Adrenal gland (tissue), 12 donors: ENCODE data around the gene CAPZA2. TPM values are rescaled to one million over a fixed set of nuclear protein-coding genes. Genes with fewer than 3 reads are reported as not detected.

Source experiments
- DNase-seq, 7 donors: peaks; one replicate each; pipeline ENCODE4 v3.0.0-alpha.2; 2019 to 2020
- H3K27ac ChIP-seq, 5 donors: fragments of 200-600 bp; sonication (generic) in 4 of 5; 1 replicate in 3 of 5; 2 replicates in 2 of 5; pipeline versions ENCODE4 v1.5.1 to v1.8.0; 2016 to 2020; ENCODE audit warnings: mild to moderate bottlenecking in 1 of 5
- H3K27me3 ChIP-seq: fragments of 200-600 bp; 2 replicates; pipeline ENCODE4 v1.8.0; 2021
- H3K36me3 ChIP-seq, 2 donors: fragments of 200-600 bp; replicated peaks in 1 of 2; 1 replicate in 1 of 2; 2 replicates in 1 of 2; pipeline versions ENCODE4 v1.5.1 to v1.8.0; 2018 to 2022
- H3K4me1 ChIP-seq, 2 donors: fragments of 200-600 bp; replicated peaks in 1 of 2; 1 replicate in 1 of 2; 2 replicates in 1 of 2; pipeline versions ENCODE4 v1.5.1 to v1.8.0; 2018 to 2021
- H3K4me3 ChIP-seq, 4 donors: fragments of 200-600 bp; sonication (generic) in 3 of 4; one replicate each; pipeline ENCODE4 v1.5.1; 2016 to 2018
- H3K9me3 ChIP-seq, 3 donors: fragments of 200-600 bp; sonication (generic) in 1 of 3; replicated peaks in 1 of 3; 1 replicate in 2 of 3; 2 replicates in 1 of 3; pipeline versions ENCODE4 v1.5.1 to v1.8.0; 2016 to 2021
- CTCF ChIP-seq, 6 experiments: fragments of 450-650 bp in 4 of 6; fragments of 200-600 bp in 2 of 6; sonication (generic) in 1 of 6; IDR thresholded peaks; 1 replicate in 5 of 6; 2 replicates in 1 of 6; pipeline versions ENCODE4 v1.5.1 to v1.8.0; 2016 to 2021; ENCODE audit warnings: antibody characterized with exemption in 6 of 6, mild to moderate bottlenecking in 2 of 6, moderate library complexity in 1 of 6
- POLR2A ChIP-seq, 2 donors: fragments of 450-650 bp; IDR thresholded peaks; one replicate each; pipeline ENCODE4 v1.6.1; 2017; ENCODE audit warnings: antibody characterized with exemption in 2 of 2, mild to moderate bottlenecking in 2 of 2, moderate library complexity in 1 of 2
- WGBS, 4 donors: extraction: QIAGEN DNeasy Blood & Tissue Kit in 2 of 4; methylation state at CpG; one replicate each; pipeline versions ENCODE4 v1.1.5 to v1.1.7; 2013 to 2017; 5-methylcytosine and 5-hydroxymethylcytosine counted together
- intact Hi-C, 2 donors: fragments of 100-400 bp; cut with DNase I; formaldehyde crosslinking; loops; one replicate each; pipeline versions ENCODE4 v1.14.1 to v1.15.0; 2022 to 2023
- polyA plus RNA-seq, 3 donors: library from polyadenylated mRNA; stranded (reverse); fragments of 200-250 nt in 2 of 3; fragments of 350-450 nt in 1 of 3; fragmentation: Illumina TruSeq in 1 of 3; extraction: RNeasy Lipid Tissue Mini Kit (QIAGEN cat#74804) in 1 of 3; gene quantifications; one replicate each; pipeline ENCODE4 v1.2.3, GENCODE V29; 2013 to 2014
- total RNA-seq, 9 donors: library from RNA; depleted of rRNA in 4 of 9; stranded (reverse); fragments of >200 nt in 4 of 9; fragments of 120-200 nt in 1 of 9; fragmentation: NEBNext Ultra II Directional in 1 of 9; extraction: Animal tissue kit (Norgen Biotek cat#: 25700) in 1 of 9; gene quantifications; one replicate each; pipeline versions ENCODE4 v1.1.0 to v1.2.4, GENCODE V29; 2013 to 2023
- donor health status: healthy with polysubstance abuse.
- donor health status: Bipolar disorder and iron deficiency.
- donor health status: DM: yes; HTN: yes; CAD: no.
- donor health status: DM: no; HTN: no; CAD: no.
- donor health status: DM: no; HTN: no; CAD: no.
- donor health status: DM: yes; HTN: yes; CAD: no.

The CAPZA2 gene
- total and polyA plus RNA-seq, 12 donors, result 18.6 to 241 (median 155) TPM

- intact Hi-C loops, result no loop called here
- Histone ChIP-seq H3K27ac (peak overlapping the region; percentile 70 to 100 (median 99)), H3K36me3 (no peaks in the 10 kb centered on the region), H3K9me3 (no peaks in the 10 kb centered on the region), H3K4me3 (peak overlapping the region in 2 of 4 donors; percentile 65 to 95), H3K27me3 (no peaks in the 10 kb centered on the region), H3K4me1 (peaks cover 4 to 28% of the 10 kb centered on the region in 2 donors)
- DNase-seq, result peak in 5 of 7 donors; percentile 68 to 89 (median 79)
- 3 to 6% (median 4%) methylated on average over 22 to 25 of the region's 25 CpGs for WGBS, 4 donors
- TF ChIP-seq POLR2A (IDR thresholded peaks at IDR 0.05) (no peak), CTCF (IDR thresholded peaks at IDR 0.05) (no peak)
Observed at GRCh38 chr7:116952635-116953371, 90.4 kb downstream of the CAPZA2 start.

GRCh38 chr7:116953372-116953905 is 91.1 kb downstream of the CAPZA2 start, which contains the start of gene ST7:
TSS of gene ST7 (plus strand) at chr7:116953501. CDS start at chr7:116953541, 40 bp downstream.
- peak within 1 kb of the TSS; percentile 84 to 100 (median 99) for H3K27ac ChIP-seq
- H3K27me3 ChIP-seq, result no peaks in the 10 kb centered on the region
- intact Hi-C loops, result no loop called here
- peak in 6 of 7 donors; percentile 64 to 83 (median 75) for DNase-seq
- no peaks in the 10 kb centered on the region for H3K36me3 ChIP-seq
- no peaks in the 10 kb centered on the region for H3K9me3 ChIP-seq
- peaks cover 4 to 28% of the 10 kb centered on the region in 2 donors for H3K4me1 ChIP-seq
- 0% methylated on average over 34 to 77 of the region's 77 CpGs; no CpG with 5 or more reads in 1 of the 4 donors for WGBS, 4 donors
- TF ChIP-seq CTCF (IDR thresholded peaks at IDR 0.05) (no peak), POLR2A (IDR thresholded peaks at IDR 0.05) (peak in 1 of 2 donors; percentile 74)
- H3K4me3 ChIP-seq, result peak within 1 kb of the TSS; percentile 72 to 99 (median 85)

GRCh38 chr7:116953906-116954838 is 91.8 kb downstream of the CAPZA2 start:
- peaks cover 4 to 28% of the 10 kb centered on the region in 2 donors for H3K4me1 ChIP-seq
- peak; percentile 69 to 80 (median 74) for DNase-seq
- H3K36me3 ChIP-seq, result no peaks in the 10 kb centered on the region
- intact Hi-C loops, result no loop called here
- peak overlapping the region; percentile 84 to 100 (median 99) for H3K27ac ChIP-seq
- WGBS, 4 donors, result 1% methylated on average over 8 to 63 of the region's 63 CpGs
- H3K9me3 ChIP-seq, result no peaks in the 10 kb centered on the region
- TF ChIP-seq POLR2A (IDR thresholded peaks at IDR 0.05) (peak in 1 of 2 donors; percentile 66), CTCF (IDR thresholded peaks at IDR 0.05) (no peak)
- peak overlapping the region; percentile 72 to 99 (median 85) for H3K4me3 ChIP-seq
- no peaks in the 10 kb centered on the region for H3K27me3 ChIP-seq

- DNase-seq, result no peak
- no peaks in the 10 kb centered on the region for H3K9me3 ChIP-seq
- peaks cover 4 to 28% of the 10 kb centered on the region in 2 donors for H3K4me1 ChIP-seq
- no peaks in the 10 kb centered on the region for H3K36me3 ChIP-seq
- H3K27ac ChIP-seq, result peak overlapping the region in 2 of 5 donors; percentile 99 to 100
- no peaks in the 10 kb centered on the region for H3K27me3 ChIP-seq
- intact Hi-C loops, result no loop called here
- H3K4me3 ChIP-seq, result peak overlapping the region in 1 of 4 donors; percentile 95
- TF ChIP-seq CTCF (IDR thresholded peaks at IDR 0.05) (no peak), POLR2A (IDR thresholded peaks at IDR 0.05) (no peak)
Observed at GRCh38 chr7:116955340-116955739, 93.0 kb downstream of the CAPZA2 start.
